ENCODE data around the gene ZNF462. TPM values are rescaled to one million over a fixed set of nuclear protein-coding genes. Genes with fewer than 3 reads are reported as not detected.

Gene ZNF462
- total RNA-seq, 2 experiments from 2014 or later = not detected

- H3K4me3 Mint-ChIP-seq = no peak overlapping the region
- H3K36me3 Mint-ChIP-seq (ENCODE audit: low read depth) = no peaks in the 10 kb centered on the region
- H3K27ac Mint-ChIP-seq = no peak overlapping the region
- ChIA-PET CTCF (no interaction called here), POLR2A (no interaction called here)
- intact Hi-C loops (cut with micrococcal nuclease) = no loop called here
- ATAC-seq = no peak
- no peaks in the 10 kb centered on the region for H3K27me3 Mint-ChIP-seq
- TF ChIP-seq CTCF (IDR thresholded peaks at IDR 0.05) = no peak
- no peaks in the 10 kb centered on the region for H3K4me1 Mint-ChIP-seq (ENCODE audit: low read depth)
- DNase-seq = no peak
- H3K9me3 Mint-ChIP-seq = peaks cover 2% of the 10 kb centered on the region
Observed at GRCh38 chr9:107000218-107000617, 137.3 kb downstream of the ZNF462 start.

GRCh38 chr9:107005201-107005600 lies 142.2 kb downstream of the ZNF462 start:
- CTCF ChIA-PET = no interaction called here

GRCh38 chr9:107007402-107007801 lies 144.4 kb downstream of the ZNF462 start:
- Mint-ChIP-seq H3K4me1 (ENCODE audit: low read depth) (no peaks in the 10 kb centered on the region), H3K9me3 (no peaks in the 10 kb centered on the region), H3K27me3 (no peaks in the 10 kb centered on the region), H3K27ac (no peak overlapping the region), H3K4me3 (no peak overlapping the region), H3K36me3 (ENCODE audit: low read depth) (no peaks in the 10 kb centered on the region)
- no peak for TF ChIP-seq CTCF (IDR thresholded peaks at IDR 0.05)
- DNase-seq (no peak), ATAC-seq (no peak)
- intact Hi-C loops (cut with micrococcal nuclease) = no loop called here
- CTCF ChIA-PET = no interaction called here
- POLR2A ChIA-PET = interaction anchor here (0.5 kb wide), 1 partner anchor 74 kb away, joined by 3 read pairs; no protein-coding TSS in a partner anchor

More at GRCh38 chr9:107005201-107005600, 142.2 kb downstream of the ZNF462 start:
- no peaks in the 10 kb centered on the region for H3K4me1 Mint-ChIP-seq (ENCODE audit: low read depth)
- intact Hi-C loops (cut with micrococcal nuclease) = no loop called here
- DNase-seq = no peak
- no peak overlapping the region for H3K27ac Mint-ChIP-seq
- TF ChIP-seq CTCF (IDR thresholded peaks at IDR 0.05) = no peak
- H3K27me3 Mint-ChIP-seq = no peaks in the 10 kb centered on the region
- H3K9me3 Mint-ChIP-seq = no peaks in the 10 kb centered on the region
- no peak overlapping the region for H3K4me3 Mint-ChIP-seq
- POLR2A ChIA-PET = no interaction called here
- no peaks in the 10 kb centered on the region for H3K36me3 Mint-ChIP-seq (ENCODE audit: low read depth)
- no peak for ATAC-seq

GRCh38 chr9:107008011-107008410 lies 145.0 kb downstream of the ZNF462 start:
- H3K4me3 Mint-ChIP-seq = no peak overlapping the region
- ChIA-PET CTCF (no interaction called here), POLR2A (no interaction called here)
- ATAC-seq (no peak), DNase-seq (no peak)
- H3K36me3 Mint-ChIP-seq (ENCODE audit: low read depth) = no peaks in the 10 kb centered on the region
- no peaks in the 10 kb centered on the region for H3K27me3 Mint-ChIP-seq
- H3K9me3 Mint-ChIP-seq = no peaks in the 10 kb centered on the region
- no peak overlapping the region for H3K27ac Mint-ChIP-seq
- H3K4me1 Mint-ChIP-seq (ENCODE audit: low read depth) = no peaks in the 10 kb centered on the region
- no peak for TF ChIP-seq CTCF (IDR thresholded peaks at IDR 0.05)
- intact Hi-C loops (cut with micrococcal nuclease) = no loop called here

GRCh38 chr9:107008447-107008846 lies 145.5 kb downstream of the ZNF462 start:
- Mint-ChIP-seq H3K27ac (no peak overlapping the region), H3K4me3 (no peak overlapping the region), H3K4me1 (ENCODE audit: low read depth) (no peaks in the 10 kb centered on the region), H3K9me3 (no peaks in the 10 kb centered on the region), H3K36me3 (ENCODE audit: low read depth) (no peaks in the 10 kb centered on the region), H3K27me3 (no peaks in the 10 kb centered on the region)
- ChIA-PET POLR2A (no interaction called here), CTCF (no interaction called here)
- ATAC-seq (no peak), DNase-seq (no peak)
- intact Hi-C loops (cut with micrococcal nuclease) = no loop called here
- TF ChIP-seq CTCF (IDR thresholded peaks at IDR 0.05) = no peak
